Ascending aorta (tissue), 2 donors: Measurements from ENCODE around the gene ANXA6. TPM values are rescaled to one million over a fixed set of nuclear protein-coding genes. Genes with fewer than 3 reads are reported as not detected.

ENCODE experiments used
- DNase-seq, 2 donors: peaks; one replicate each; pipeline ENCODE4 v3.0.0-alpha.2; 2019; ENCODE audit warnings: low spot score in 2 of 2
- H3K27ac ChIP-seq, 2 donors: fragments of 200-600 bp; sonication (generic); one replicate each; pipeline ENCODE4 v1.5.1; 2016 to 2017; ENCODE audit warnings: mild to moderate bottlenecking in 1 of 2
- H3K27me3 ChIP-seq: fragments of 200-600 bp; sonication (generic); one replicate; pipeline ENCODE4 v1.5.1; 2017
- H3K36me3 ChIP-seq, 2 donors: fragments of 200-600 bp; sonication (generic); one replicate each; pipeline ENCODE4 v1.5.1; 2016
- H3K4me1 ChIP-seq, 2 donors: fragments of 200-600 bp; sonication (generic); one replicate each; pipeline ENCODE4 v1.5.1; 2016 to 2017; ENCODE audit warnings: mild to moderate bottlenecking in 1 of 2
- H3K4me3 ChIP-seq, 2 donors: fragments of 200-600 bp; sonication (generic); one replicate each; pipeline ENCODE4 v1.5.1; 2016 to 2017; ENCODE audit warnings: mild to moderate bottlenecking in 1 of 2
- H3K9me3 ChIP-seq, 2 donors: fragments of 200-600 bp; sonication (generic); one replicate each; pipeline ENCODE4 v1.5.1; 2016
- CTCF ChIP-seq, 3 experiments: fragments of 200-600 bp in 2 of 3; fragments of 450-650 bp in 1 of 3; sonication (generic) in 2 of 3; IDR thresholded peaks; one replicate each; pipeline ENCODE4 v1.5.1; 2016 to 2019; ENCODE audit warnings: antibody characterized with exemption in 3 of 3, mild to moderate bottlenecking in 1 of 3, moderate library complexity in 1 of 3
- intact Hi-C: fragments of 100-400 bp; cut with DNase I; formaldehyde crosslinking; loops from one replicate; pipeline ENCODE4 v1.15.1; 2023
- total RNA-seq: library from RNA; depleted of rRNA; stranded (reverse); fragments of >200 nt; gene quantifications from one replicate; pipeline ENCODE4 v1.1.0, GENCODE V29; 2016

ANXA6 gene
- total RNA-seq, 1 donor from 2014 or later, result 334 TPM

- no peak for TF ChIP-seq CTCF (IDR thresholded peaks at IDR 0.05)
Observed at GRCh38 chr5:151088986-151089385, 68.6 kb downstream of the ANXA6 start.

DNA sequence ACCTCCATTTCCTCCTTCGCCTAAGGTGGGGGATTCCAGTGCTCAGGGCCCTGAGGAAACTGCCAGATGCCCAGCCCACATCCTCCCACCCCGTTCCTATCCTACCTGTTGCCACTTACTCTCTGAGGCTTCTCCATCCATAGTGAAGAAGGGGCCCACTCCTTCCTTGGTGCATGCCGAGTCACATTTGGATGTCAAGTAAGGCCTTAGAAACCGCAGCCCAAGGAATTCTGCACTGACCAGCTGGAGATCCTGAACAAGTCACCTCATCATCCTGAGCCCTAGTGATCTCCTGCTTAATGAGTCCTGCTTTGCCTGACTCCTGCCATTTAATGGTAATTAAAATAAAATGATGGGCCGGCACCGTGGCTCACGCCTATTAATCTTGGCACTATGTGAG, 70.1 kb downstream of the ANXA6 start:
- no peak overlapping the region for H3K27ac ChIP-seq

More at GRCh38 chr5:151088986-151089385, 68.6 kb downstream of the ANXA6 start:
- Histone ChIP-seq H3K4me1 (peaks cover 9 to 26% of the 10 kb centered on the region in 2 donors), H3K4me3 (no peak overlapping the region), H3K27me3 (no peaks in the 10 kb centered on the region), H3K27ac (no peak overlapping the region), H3K36me3 (no peaks in the 10 kb centered on the region), H3K9me3 (no peaks in the 10 kb centered on the region)
- intact Hi-C loops, result no loop called here
- no peak for DNase-seq

DNA sequence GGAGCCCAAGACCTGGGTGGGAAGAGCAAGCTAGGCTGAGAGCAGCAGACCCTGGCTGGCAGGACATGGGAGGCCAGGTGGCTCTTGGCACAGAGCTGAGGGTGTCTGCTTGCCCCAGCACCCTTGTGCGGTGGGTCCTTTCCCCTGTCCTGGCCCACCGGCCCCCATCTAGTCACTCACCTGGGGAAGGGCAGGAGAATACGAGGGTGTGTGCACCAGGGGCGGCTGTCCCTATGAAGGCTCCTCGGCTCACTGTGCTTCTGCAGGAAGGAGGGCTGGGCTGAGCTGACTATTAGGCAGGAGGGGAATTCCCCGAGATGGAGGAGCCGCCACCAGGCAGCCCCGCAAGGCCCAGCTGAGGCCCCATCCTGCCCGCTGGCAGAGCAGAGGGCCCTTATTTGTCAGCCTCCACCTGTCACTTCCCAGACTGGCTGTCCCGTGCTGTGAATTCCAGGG, 70.6 kb downstream of the ANXA6 start:
- no peak for DNase-seq
- Histone ChIP-seq H3K4me3 (no peak overlapping the region), H3K4me1 (peaks cover 6 to 25% of the 10 kb centered on the region in 2 donors)

More for the DNA sequence above, 70.1 kb downstream of the ANXA6 start:
- intact Hi-C loops, result no loop called here
- H3K27me3 ChIP-seq, result no peaks in the 10 kb centered on the region
- no peaks in the 10 kb centered on the region for H3K36me3 ChIP-seq
- DNase-seq, result no peak
- no peak for TF ChIP-seq CTCF (IDR thresholded peaks at IDR 0.05)
- H3K9me3 ChIP-seq, result no peaks in the 10 kb centered on the region
- H3K4me1 ChIP-seq, result peaks cover 6 to 22% of the 10 kb centered on the region in 2 donors
- H3K4me3 ChIP-seq, result no peak overlapping the region

DNA sequence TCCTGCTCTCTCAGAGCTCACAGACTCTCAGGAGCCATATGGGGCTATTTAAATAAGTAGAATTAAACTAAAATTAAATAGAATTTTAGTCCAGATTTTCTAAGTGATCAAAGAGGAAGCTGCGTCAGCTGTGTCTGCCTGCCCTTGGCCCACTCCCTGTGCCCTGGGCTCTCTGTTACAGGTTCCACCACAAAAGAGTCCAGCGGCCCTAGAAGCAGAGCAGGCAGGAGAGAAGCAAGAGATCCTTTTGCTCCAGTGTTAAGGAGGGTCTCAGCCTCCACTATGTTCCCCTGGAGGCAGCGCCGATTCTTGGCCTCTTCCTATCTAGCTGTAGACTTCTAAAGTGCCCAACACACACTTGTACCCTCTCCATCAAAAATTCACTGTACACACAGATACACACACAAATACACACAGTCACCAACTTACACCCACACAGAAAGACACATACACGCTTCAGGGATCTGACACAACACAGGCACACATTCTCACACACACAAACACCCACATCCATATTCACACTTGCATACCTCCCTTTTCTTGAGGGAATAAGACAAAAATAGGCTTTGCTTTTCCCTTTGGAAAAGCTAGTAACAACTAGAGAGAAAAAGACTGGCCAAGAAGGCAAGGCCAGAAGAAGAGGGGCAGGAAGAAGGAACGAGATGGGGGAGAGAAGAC, 71.2 kb downstream of the ANXA6 start:
- Histone ChIP-seq H3K27ac (peak overlapping the region; percentile 68 to 79), H3K36me3 (no peaks in the 10 kb centered on the region), H3K4me3 (no peak overlapping the region), H3K27me3 (no peaks in the 10 kb centered on the region), H3K9me3 (no peaks in the 10 kb centered on the region), H3K4me1 (peaks cover 6 to 25% of the 10 kb centered on the region in 2 donors)
- no peak for DNase-seq
- intact Hi-C loops, result no loop called here
- no peak for TF ChIP-seq CTCF (IDR thresholded peaks at IDR 0.05)

More for the DNA sequence above, 70.6 kb downstream of the ANXA6 start:
- Histone ChIP-seq H3K9me3 (no peaks in the 10 kb centered on the region), H3K36me3 (no peaks in the 10 kb centered on the region), H3K27ac (peak overlapping the region; percentile 68 to 79), H3K27me3 (no peaks in the 10 kb centered on the region)
- no peak for TF ChIP-seq CTCF (IDR thresholded peaks at IDR 0.05)
- intact Hi-C loops, result no loop called here

- H3K36me3 ChIP-seq, result no peaks in the 10 kb centered on the region
- H3K4me1 ChIP-seq, result peaks cover 6 to 25% of the 10 kb centered on the region in 2 donors
- no peaks in the 10 kb centered on the region for H3K9me3 ChIP-seq
- H3K27me3 ChIP-seq, result no peaks in the 10 kb centered on the region
- intact Hi-C loops, result no loop called here
- TF ChIP-seq CTCF (IDR thresholded peaks at IDR 0.05), result no peak
- H3K27ac ChIP-seq, result peak overlapping the region; percentile 68 to 79
- peak in 1 of 2 donors; percentile 83 for DNase-seq
- no peak overlapping the region for H3K4me3 ChIP-seq
Observed at GRCh38 chr5:151085517-151086041, 72.0 kb downstream of the ANXA6 start.
